Activated naive CD4-positive, alpha-beta T cell treated with anti-CD3 and anti-CD28 coated beads, Interleukin-2, amount 50 U/mL, for 16 hours (primary cell): ENCODE results near the gene RNH1.

Source experiments
- DNase-seq: peaks from one replicate; pipeline ENCODE4 v3.0.0-alpha.2; 2020

The RNH1 gene

DNA sequence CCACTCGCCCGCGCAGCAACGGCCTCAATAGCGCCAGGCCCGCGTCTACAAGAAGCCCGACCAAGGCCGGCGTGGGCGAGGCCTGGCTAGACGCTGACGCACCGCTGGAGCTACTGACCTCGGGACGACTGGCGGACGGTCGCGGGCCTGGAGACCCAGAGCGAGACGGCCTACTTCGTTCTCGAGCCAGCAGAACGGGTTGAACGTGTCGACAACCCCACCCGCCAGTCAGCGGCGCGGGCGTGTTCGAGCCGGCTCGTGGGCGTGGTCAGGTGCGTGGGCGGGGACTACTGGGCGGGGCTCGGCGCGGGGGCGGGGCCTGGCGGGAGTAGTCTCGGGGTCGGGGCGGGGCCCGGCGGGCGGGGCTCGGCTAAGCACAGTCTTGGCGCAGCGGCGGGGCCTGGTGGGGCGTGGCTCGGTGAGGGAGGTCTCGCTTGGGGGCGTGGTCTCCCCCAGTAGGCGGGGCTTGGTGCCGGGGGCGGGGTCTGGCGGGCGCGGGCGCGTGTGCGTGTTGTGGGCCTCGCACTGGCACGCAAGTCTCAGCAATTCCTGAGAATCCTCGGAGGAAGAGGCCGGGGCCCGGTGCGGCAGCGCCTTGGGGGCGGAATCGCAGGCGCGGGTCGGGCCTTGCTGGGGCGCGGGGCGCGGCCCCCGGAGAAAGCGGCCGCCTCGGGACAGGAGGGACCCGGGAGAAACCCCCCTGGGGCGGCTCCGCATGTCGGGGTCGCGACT is at the start of gene RNH1:
Gene RNH1 (minus strand): TSS at position 248 of the 732 bp plus-strand sequence. CDS start 5,080 bp downstream, outside the sequence.
- DNase-seq, result peak; percentile 98

GRCh38 chr11:555780-556661 is 49.0 kb upstream of the RNH1 start:
- DNase-seq, result no peak

DNA sequence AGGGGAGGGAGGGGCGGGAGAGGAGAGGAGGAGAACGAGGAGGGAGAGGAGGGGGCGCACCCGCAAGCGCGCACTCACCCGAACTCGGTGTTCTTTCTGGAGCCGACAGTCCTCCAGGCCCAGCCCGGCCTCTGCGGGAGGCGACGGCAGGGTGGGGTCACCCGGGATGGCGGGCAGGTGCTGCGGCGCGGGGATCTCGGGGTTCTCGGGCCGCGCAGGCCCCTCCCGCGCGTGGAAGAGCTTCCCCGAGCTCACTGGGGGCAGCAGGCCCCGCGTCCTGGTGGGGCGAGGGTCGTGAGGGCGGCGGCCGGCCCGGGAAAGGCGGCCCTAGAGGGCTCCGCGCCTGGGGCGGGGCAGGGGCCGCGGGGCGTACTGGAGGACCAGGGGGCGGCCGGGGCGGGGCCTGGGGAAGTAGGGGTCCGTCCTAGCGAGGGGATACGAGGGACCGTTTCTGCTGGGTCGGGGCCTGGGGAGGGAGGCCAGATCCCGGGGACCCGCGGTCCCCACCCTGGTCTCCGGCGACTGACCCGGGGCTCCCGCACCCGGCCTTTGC is 48.3 kb upstream of the RNH1 start:
- no peak for DNase-seq

DNA sequence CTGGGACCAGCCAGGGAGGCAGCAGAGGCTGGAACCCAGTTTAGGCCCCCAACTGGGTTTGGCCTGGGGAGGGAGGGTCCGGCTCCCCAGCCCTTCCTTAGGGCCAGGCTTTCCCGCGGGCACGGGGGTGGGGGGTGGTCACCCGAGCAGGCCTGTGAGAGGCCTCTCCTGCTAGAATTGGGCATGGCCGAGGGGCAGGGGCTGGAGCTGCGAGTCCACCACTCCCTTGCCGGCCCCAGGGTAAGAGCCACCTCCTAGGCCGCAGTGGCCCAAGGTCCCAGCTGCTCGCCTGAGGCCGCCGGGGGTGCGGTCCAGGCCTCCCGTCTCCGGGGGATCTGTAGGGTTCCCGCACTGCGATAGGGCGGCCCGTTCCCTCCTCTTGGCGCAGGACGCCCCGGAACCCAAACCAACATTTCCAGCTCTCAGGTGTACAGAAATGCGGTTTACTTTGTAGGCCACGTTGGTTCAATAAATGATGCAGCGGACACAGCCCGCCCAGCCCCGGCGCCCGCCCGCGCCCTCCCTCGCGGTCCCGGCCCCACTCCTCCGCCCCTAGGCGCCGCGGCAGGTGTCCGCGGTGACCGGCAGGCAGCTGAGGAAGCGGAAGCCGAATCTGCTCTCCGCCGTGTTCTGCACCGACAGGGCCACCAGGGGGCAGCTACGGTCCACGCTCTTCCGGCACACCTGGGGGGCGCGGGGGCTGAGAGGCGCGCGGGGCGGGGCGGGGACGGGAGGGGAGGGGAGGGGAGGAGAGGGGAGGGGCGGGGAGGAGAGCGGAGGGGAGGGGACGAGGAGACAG is 47.6 kb upstream of the RNH1 start:
- DNase-seq, result peak; percentile 79

DNA sequence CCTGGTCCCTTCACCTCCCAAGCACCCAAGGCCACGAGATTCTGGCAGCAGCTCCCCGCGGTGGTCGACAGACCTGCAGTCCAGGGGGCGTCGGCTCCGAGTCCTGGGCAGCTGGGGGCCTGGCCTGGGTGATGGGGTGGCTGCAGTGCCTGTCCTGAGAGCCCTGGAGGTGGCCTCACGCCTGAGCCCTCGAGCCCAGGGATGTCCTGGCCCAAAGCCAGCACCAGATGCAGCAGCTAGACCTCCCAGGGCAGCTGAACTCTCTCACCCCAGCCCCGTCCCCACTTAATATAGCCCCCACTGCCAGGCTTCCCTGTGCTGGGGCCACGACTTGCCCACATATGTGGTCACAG is 46.9 kb upstream of the RNH1 start:
- DNase-seq, result no peak

DNA sequence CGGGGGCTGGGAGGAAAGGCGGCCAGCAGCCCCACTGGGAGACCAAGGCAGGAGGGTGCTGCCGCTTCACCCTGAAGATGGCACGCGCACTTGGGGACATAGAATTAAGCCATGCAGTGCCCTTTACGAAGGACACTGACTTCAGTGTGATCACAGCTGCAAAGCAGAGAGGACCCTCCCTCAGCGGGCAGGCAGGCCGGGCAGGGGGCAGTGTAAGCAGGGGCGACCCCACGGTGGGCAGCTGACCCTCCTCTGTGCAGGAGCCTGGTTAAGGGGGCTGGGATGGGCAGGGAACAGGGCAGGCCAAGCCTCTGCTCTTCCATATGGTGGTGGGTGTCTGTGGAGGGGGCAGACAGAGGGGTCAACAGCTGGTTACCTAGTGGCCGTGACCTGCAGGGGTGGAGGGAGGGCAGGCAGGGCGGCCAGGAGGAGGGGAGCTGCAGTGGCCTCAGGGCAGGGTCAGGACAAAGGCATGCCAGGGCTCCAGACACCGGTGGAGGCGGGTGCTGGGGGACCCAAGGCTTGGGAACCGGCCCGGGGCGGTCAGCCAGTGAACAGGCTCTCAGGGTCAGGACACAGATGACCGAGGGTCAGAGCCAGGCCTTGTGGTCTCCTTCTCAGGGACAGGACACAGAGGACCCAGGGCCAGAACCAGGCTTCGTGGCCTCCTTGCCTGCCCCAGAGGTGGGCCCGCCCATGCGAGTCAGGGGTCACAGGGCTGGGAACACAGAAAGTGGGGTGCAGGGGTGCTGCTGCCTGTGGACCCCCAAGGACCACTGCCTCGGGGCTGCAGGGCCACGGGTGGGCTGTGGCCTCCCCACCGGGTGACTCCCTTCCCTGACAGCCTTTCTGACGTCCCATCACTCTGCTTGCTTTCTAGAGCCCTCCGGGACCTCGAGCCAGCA is 46.3 kb upstream of the RNH1 start:
- no peak for DNase-seq

GRCh38 chr11:551596-551995 is 44.6 kb upstream of the RNH1 start:
- no peak for DNase-seq

DNA sequence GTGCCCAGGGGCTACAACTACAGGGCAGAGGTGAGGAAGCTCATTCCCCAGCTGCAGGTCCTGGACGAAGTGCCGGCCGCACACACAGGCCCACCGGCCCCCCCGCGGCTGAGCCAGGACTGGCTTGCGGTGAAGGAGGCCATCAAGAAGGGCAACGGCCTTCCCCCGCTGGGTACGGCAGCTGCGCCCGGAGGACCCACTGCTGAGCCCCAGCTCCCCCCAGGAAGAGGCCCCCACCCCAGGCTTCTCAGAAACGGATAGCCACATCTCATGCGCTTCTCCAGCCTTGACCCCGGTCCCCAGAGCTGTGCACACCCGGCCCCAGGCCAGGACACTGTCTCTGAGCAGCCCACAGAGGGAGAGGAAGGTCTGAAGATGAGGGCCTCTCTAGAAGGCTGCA is 44.1 kb upstream of the RNH1 start:
- DNase-seq, result no peak

- DNase-seq, result no peak
Measured at GRCh38 chr11:550746-551085, 43.7 kb upstream of the RNH1 start.

- DNase-seq, result no peak
Measured at GRCh38 chr11:550021-550745, 43.1 kb upstream of the RNH1 start.

DNA sequence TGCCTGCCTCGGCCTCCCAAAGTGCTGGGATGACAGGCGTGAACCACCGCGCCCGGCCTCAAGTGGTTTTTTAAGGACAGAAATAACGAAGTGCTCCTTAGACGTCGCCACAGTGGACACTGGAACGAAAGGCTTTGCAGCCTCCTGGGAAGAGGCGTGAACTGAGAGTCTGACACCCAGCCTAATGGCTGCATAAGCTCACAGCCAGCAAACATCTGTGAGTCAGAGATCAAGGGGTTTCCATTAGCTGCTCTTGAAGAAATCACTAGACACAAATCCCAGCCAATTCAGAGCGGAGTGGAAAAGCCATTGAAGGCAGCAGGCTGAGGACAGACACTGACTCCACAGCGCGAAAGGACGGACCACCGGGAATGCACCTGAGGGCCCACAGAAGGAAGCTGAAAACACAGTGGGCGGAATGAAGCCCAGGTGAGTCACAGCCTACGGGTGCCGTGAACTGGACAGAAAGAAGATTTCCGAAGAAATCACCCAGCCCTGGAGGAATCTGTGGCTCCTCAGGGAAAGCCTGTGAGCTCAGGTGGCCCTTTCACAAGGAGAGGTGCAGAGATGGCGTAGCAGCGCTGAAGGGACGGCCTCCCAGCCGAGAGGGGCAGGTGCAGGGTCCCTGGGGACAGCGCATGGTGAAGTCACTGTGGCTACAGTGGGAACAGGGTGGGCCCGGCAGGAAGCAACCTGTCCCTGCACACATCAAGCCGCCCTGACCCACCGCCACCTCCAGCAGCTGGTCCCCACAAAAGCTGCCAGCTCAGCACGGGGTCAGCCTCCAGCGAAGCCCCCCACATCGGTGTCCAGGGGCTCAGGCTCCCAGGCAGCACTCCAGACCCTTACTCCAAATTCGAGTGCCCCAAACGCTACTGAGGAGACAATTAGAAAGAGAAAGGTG is 41.9 kb upstream of the RNH1 start:
- no peak for DNase-seq

- DNase-seq, result no peak
Measured at GRCh38 chr11:545171-545570, 38.1 kb upstream of the RNH1 start.

DNA sequence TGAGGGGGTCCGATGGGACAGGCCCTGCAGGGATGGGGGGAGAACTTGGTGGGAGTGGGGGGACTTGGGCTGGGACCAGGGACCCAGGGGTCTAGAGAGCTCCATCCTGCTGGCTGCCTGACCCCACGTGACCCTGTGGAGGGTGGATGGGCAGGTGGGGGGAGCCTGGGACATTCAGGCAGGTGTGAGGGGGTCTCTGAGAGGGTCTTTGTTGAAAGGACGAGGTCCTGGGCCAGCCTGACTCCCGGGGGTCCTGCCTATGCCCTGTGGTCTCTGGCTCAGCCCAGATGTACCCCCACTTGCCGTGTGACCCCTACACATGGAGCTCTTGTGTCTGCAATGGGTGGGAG is 37.8 kb upstream of the RNH1 start:
- no peak for DNase-seq

GRCh38 chr11:541433-541885 is 34.4 kb upstream of the RNH1 start:
- no peak for DNase-seq

DNA sequence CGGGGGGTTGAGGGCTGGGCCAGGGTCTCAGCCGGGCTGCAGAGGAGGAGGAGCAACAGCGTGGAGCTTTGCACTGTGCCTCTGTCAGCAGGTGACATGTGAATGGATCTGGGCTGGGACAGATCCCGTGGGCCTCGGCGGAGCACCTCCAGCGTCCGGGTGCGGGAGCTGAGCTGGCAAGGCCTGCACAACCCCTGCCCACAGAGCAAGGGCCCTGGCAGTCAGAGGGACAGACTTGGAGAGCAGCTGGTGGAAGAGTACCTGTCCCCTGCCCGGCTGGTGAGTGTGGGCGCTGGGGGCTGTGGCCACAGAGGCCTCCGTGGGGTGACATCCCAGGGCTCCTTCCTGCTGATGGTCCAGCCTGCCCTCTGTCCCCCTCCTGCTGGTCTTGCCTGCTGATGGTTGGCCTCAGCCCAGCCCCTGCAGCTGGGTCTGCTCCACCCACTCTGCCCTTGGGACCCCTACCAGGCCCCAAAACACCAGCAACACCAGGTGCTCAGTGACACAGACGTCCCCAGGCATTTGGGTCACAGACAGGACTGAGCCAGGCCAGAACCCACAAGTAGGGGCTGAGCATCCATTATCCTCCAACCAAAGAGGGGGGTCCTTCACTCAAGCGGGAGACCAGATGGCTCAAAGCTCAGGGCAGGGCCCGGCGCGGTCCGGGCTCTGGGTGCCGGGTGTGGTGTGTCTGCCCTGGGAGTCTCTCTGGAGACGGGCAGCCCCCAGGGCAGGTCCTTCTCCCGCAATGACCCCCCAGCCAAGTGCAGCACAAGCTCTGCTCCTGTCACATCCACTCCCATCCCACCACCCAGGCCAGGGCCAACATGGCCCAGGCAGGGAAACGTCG is 33.8 kb upstream of the RNH1 start:
- DNase-seq, result no peak

GRCh38 chr11:539971-540481 is 33.0 kb upstream of the RNH1 start:
- DNase-seq, result no peak

DNA sequence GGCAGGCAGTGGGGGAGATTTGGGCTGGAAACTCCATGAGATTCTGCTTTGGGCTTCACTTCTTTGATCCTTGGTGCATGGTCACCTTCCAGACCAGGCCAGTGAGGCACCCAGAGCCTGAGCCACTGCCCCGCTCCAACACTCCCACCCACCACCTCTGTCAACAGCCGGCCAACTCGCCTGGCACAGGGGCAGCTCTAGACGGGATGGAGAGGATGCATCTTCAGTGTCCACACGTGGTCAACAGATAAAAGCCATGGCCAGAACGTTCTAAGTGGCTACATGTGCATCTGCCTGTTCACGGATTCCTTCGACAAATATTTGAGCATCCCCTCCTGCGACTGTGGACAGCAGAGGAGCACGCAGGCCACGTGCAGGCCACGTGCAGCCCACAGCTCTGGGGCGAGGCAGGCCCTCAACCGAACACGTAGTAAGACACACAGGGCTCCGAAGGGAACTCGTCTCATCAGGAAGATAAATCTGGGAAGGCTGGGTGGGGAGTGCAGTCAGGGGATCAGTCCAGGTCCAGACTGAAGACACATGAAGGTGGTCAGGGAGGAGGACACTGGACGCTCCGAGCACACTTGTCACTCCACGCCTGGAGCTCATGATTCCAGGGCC is 31.5 kb upstream of the RNH1 start:
- no peak for DNase-seq

DNA sequence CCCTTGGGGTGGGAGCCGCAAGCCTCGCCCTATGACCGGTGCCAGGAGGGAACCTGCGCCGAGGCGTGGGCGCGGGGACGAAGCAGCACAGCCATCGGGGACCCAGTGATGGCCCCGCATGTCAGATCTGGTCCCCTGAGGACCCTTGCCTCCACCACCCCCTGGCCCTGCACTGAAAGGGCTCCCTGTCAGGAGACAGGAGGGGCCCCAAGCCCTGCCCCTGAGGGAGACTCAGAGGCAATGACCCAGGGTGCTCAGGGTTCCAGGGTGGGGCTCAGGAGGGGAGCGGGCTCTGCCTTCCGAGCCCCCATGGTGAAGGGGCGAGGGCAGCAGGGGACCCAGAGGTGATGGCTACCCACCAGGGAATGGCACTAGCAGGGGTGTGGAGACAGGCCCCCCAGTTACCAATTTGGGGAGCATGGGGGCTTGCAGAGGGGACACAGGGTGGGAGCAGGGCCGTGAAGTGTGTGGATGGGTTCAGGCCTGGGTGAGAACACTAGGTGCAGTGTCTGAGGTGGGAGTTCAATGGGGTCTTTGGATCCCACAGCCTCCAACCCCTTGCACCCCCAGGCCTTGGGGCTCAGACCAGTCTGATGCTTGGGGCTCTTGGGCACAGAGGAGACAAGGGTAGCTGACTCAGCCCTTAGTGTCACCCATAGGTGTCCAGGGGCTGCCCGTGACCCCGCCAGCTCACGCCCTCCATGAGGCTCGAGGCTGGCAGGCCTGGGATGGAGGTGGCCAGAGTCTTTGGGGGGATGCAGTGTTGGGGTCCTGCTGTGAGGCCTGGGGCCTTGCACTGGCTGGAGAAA is 30.8 kb upstream of the RNH1 start:
- no peak for DNase-seq
